Activated T-helper 1 cell treated with anti-CD3 and anti-CD28 coated beads, Interleukin-12 subunit alpha, Interleukin-12 subunit beta, Interleukin-2, Interleukin-4 antibody, amounts not matched to agents 30 ng/mL and 10 ng/mL and 1 ng/mL, durations not matched to agents 14 hours and 24 hours and 36 hours (primary cell): ENCODE results near the gene NACC1. TPM values are rescaled to one million over a fixed set of nuclear protein-coding genes. Genes with fewer than 3 reads are reported as not detected.

Experiments used
- DNase-seq: peaks from one replicate; pipeline ENCODE4 v3.0.0; 2021; ENCODE audit warnings: low spot score
- H3K27ac Mint-ChIP-seq: one replicate; pipeline ENCODE4 v1.8.0; 2021; ENCODE audit warnings: mild to moderate bottlenecking, mixed read lengths
- H3K27me3 Mint-ChIP-seq: one replicate; pipeline ENCODE4 v1.8.0; 2022; ENCODE audit warnings: mild to moderate bottlenecking, moderate library complexity, mixed read lengths; ENCODE audit not compliant: insufficient read depth
- H3K36me3 Mint-ChIP-seq: one replicate; pipeline ENCODE4 v1.8.0; 2021; ENCODE audit warnings: low read depth, mixed read lengths
- H3K4me1 Mint-ChIP-seq: one replicate; pipeline ENCODE4 v1.8.0; 2021; ENCODE audit warnings: low read depth, mixed read lengths
- H3K4me3 Mint-ChIP-seq: one replicate; pipeline ENCODE4 v1.8.0; 2021; ENCODE audit warnings: mild to moderate bottlenecking, moderate library complexity, mixed read lengths
- H3K9me3 Mint-ChIP-seq: one replicate; pipeline ENCODE4 v1.8.0; 2021; ENCODE audit warnings: mixed read lengths
- intact Hi-C: fragments of 100-400 bp; cut with micrococcal nuclease; formaldehyde crosslinking; loops from one replicate; pipeline ENCODE4 v1.15.1; 2024
- total RNA-seq: library from RNA; stranded (reverse); gene quantifications from 2 replicates; pipeline ENCODE4 v1.2.3, GENCODE V29; 2022

The NACC1 gene
- total RNA-seq, 1 donor from 2014 or later: 124 TPM

DNA sequence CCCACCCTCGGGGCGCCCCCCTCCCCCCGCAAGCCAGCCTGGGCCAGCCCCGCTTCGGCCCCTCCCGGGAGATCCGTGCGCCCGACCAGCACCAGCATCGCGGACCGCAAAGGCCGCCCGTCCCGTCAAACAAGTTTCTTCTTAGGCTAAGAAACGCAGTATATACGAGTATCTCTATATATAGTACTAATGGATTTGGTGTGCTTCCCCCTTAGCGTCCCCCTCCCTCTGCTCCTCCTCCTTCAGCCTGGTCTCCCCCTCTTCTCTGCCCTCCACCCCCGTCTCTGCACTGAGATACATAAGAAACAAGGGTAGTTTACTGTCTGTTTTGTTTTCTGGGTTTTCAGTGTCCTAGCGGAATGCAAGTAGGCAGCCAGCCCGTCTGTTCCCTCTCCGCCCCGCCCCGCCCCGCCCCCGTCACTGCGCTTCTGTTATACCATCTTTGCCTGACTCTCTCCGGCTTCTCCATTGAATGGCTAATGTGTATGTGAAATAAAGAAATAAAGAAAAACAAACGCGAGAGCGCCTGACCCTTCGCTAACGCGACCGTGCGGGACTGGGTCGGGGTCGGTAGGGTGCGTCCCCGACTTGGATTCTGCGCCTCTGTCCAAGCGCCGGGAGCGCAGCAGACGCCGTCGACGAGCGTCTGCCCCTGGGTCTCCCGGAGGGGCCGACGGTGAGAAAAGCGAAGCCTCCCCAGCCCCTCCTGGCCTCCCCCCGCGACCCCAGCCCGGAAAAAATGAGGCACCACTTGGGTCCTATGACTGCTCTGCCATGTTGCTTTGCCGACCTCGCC, 19.6 kb upstream of the NACC1 start:
- H3K36me3 Mint-ChIP-seq: peaks cover 6% of the 10 kb centered on the region
- DNase-seq: no peak
- H3K4me1 Mint-ChIP-seq: peaks cover 21% of the 10 kb centered on the region
- peaks cover 22% of the 10 kb centered on the region for H3K27me3 Mint-ChIP-seq
- peak overlapping the region; percentile 76 for H3K4me3 Mint-ChIP-seq
- peak overlapping the region; percentile 81 for H3K27ac Mint-ChIP-seq
- H3K9me3 Mint-ChIP-seq: no peaks in the 10 kb centered on the region
- intact Hi-C loops: loop anchor here (5.0 kb wide), 1 partner anchor 261 kb away; the partner anchor contains the start of gene MAST1

DNA sequence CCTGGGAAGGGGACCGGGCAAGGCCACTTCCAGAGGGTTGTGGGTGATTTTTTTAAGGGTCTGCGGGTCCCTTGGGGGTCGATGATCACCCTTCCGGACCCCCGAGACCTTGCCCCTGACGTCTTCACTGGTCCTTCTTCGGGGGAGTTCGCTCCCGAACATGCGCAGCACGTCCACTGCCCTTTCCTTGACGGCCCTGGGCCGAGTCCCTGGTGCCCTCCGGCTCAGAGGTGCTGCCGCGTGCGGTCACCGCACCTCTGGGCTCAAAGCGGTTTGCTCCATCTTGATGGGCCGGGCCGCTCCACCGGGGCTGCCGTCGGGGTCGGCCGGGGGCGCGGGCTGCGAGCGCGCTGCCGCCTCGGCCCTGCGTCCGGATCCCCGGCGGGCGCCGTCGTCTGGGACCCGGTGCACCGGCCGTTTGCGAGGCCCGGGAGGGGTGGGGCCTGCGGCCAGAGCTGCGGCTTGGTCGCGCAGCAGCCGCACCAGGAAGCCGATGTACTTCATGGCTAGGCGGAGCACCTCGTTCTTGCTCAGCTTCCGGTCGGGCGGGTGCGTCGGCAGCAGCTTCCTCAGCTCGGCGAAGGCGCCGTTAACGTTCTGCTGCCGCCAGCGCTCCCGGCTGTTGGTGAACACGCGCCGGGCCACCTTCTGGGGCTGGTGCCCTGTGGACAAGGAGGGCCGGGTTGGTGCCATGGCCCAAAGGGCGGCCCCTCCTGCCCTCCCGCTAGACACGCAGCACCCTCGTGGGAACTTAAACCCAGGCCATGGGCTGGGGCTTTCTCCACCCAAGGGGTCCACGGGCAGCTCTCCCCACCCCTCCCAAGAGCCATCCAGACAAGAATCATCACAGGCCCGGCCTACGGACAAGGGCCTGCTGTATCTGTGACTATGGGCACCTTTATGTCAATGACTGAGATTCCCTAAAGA, 18.7 kb upstream of the NACC1 start:
- peak overlapping the region; percentile 95 for H3K27ac Mint-ChIP-seq
- H3K36me3 Mint-ChIP-seq: peaks cover 6% of the 10 kb centered on the region
- H3K27me3 Mint-ChIP-seq: peaks cover 19% of the 10 kb centered on the region
- H3K9me3 Mint-ChIP-seq: no peaks in the 10 kb centered on the region
- intact Hi-C loops: loop anchor here (5.0 kb wide), 1 partner anchor 262 kb away; the partner anchor contains the start of gene MAST1
- peak overlapping the region; percentile 76 for H3K4me3 Mint-ChIP-seq
- DNase-seq: peak; percentile 76
- peaks cover 21% of the 10 kb centered on the region for H3K4me1 Mint-ChIP-seq

- peaks cover 29% of the 10 kb centered on the region for H3K4me1 Mint-ChIP-seq
- H3K9me3 Mint-ChIP-seq: no peaks in the 10 kb centered on the region
- H3K36me3 Mint-ChIP-seq: peaks cover 9% of the 10 kb centered on the region
- H3K27ac Mint-ChIP-seq: peak overlapping the region; percentile 95
- H3K4me3 Mint-ChIP-seq: peak overlapping the region; percentile 68
- peaks cover 16% of the 10 kb centered on the region for H3K27me3 Mint-ChIP-seq
- intact Hi-C loops: loop anchor here (1.0 kb wide), 2 partner anchors 16 to 32 kb away; partner anchors contain the start of gene TRMT1
- DNase-seq: peak; percentile 72
Observed at GRCh38 chr19:13100031-13100588, 18.0 kb upstream of the NACC1 start.

GRCh38 chr19:13100841-13101589, 17.0 kb upstream of the NACC1 start:
- H3K27me3 Mint-ChIP-seq: peaks cover 15% of the 10 kb centered on the region
- no peak overlapping the region for H3K27ac Mint-ChIP-seq
- DNase-seq: no peak
- peaks cover 9% of the 10 kb centered on the region for H3K36me3 Mint-ChIP-seq
- peak overlapping the region; percentile 66 for H3K4me3 Mint-ChIP-seq
- H3K4me1 Mint-ChIP-seq: peaks cover 25% of the 10 kb centered on the region
- H3K9me3 Mint-ChIP-seq: no peaks in the 10 kb centered on the region
- intact Hi-C loops: loop anchor here (1.0 kb wide), 2 partner anchors 15 to 31 kb away; partner anchors contain the start of gene TRMT1

DNA sequence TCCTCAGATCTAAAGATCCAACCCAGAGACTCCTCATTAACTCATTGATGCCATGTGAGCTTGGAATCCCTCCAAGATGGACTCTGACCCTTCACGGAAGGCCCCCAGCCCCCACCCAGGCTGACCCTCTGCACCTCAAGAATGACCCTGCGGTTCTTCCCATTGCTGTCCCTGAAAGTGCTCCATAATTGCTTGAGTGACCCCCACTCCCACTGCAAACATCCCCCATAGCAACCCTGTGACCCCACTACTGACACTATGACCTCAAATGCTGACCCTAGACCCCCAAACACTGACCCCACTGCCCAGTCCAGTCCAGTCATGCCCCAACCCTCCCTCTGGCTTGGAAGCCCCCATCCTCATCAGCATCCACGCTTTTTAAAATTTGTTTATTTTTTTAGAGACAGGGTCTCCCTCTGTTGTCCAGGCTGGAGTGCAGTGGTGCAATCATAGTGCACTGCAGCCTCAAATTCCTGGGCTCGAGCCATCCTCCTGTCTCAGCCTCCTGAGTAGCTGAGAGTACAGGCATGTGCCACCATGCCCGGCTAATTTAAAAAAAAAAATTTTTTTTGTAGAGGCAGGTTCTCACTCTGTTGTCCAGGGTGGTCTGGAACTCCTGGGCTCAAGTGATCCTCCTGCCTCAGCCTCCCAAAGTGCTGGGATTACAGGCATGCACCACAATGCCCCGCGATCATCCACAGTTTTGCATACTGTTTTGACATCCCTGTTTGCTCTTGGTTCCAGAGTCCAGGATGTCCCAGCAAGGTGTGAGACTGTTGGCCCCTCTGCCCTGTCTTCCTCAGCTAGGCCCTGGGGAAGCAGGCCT, 16.3 kb upstream of the NACC1 start:
- DNase-seq: no peak
- Mint-ChIP-seq H3K27ac (peak overlapping the region; percentile 63), H3K36me3 (peaks cover 8% of the 10 kb centered on the region), H3K27me3 (peaks cover 12% of the 10 kb centered on the region), H3K9me3 (no peaks in the 10 kb centered on the region), H3K4me1 (peaks cover 21% of the 10 kb centered on the region), H3K4me3 (peak overlapping the region; percentile 67)
- intact Hi-C loops: no loop called here

- Mint-ChIP-seq H3K36me3 (peaks cover 8% of the 10 kb centered on the region), H3K4me3 (peak overlapping the region; percentile 67), H3K27me3 (peaks cover 7% of the 10 kb centered on the region), H3K4me1 (peaks cover 17% of the 10 kb centered on the region), H3K9me3 (no peaks in the 10 kb centered on the region), H3K27ac (peak overlapping the region; percentile 63)
- intact Hi-C loops: no loop called here
- DNase-seq: no peak
Observed at GRCh38 chr19:13102416-13102665, 15.7 kb upstream of the NACC1 start.

- intact Hi-C loops: no loop called here
- peak within 1 kb of the TSS; percentile 67 for H3K4me3 Mint-ChIP-seq
- DNase-seq: no peak
- H3K36me3 Mint-ChIP-seq: peaks cover 12% of the 10 kb centered on the region
- peaks cover 17% of the 10 kb centered on the region for H3K4me1 Mint-ChIP-seq
- peaks cover 7% of the 10 kb centered on the region for H3K27me3 Mint-ChIP-seq
- H3K9me3 Mint-ChIP-seq: no peaks in the 10 kb centered on the region
- H3K27ac Mint-ChIP-seq: peak within 1 kb of the TSS; percentile 63
Observed at GRCh38 chr19:13102666-13103580, 15.1 kb upstream of the NACC1 start, which contains the start of gene LYL1. Gene LYL1, minus strand, starts transcription at chr19:13102858. Its CDS starts 1,687 bp downstream, at chr19:13101171.

DNA sequence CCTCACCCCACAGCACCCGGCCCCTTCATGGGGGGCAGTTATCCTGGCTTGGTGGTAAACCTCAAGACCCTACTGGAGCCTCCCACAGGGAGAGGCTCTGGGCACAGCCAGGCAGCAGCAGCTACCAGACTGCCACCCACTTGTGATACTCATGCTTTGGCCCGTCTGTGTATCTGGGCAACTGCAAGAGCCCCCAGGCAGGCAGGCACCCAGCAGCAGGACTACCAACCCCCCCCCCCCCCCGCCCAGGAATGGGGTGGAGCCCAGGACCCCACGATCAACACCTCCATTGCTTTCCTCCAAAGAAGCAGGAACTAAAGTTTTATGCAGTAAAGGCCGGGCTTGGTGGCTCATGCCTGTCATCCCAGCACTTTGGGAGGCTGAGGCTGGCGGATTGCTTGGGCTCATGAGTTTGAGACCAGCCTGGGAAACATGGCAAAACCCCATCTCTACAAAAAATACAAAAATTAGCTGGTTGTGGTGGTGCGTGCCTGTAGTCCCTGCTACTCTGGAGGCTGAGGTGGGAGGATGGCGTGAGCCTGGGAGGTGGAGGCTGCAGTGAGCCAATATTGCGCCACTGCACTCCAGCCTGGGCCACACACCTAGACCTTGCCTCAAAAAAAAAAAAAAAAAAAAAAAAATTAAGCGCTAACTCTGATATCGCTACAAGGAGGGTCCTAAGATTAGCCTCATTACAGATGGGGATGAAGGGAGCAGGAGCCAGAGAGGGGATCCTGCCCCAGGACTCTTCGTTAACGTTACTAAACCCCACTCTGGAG, 14.3 kb upstream of the NACC1 start:
- intact Hi-C loops: loop anchor here (1.0 kb wide), 1 partner anchor 13 kb away; the partner anchor contains the start of gene TRMT1
- peak overlapping the region; percentile 93 for H3K4me3 Mint-ChIP-seq
- H3K27ac Mint-ChIP-seq: no peak overlapping the region

GRCh38 chr19:13104360-13104847, 13.7 kb upstream of the NACC1 start:
- Mint-ChIP-seq H3K27me3 (no peaks in the 10 kb centered on the region), H3K36me3 (peaks cover 12% of the 10 kb centered on the region), H3K4me1 (peaks cover 17% of the 10 kb centered on the region), H3K4me3 (peak overlapping the region; percentile 93), H3K9me3 (no peaks in the 10 kb centered on the region), H3K27ac (peak overlapping the region; percentile 91)
- intact Hi-C loops: loop anchor here (1.0 kb wide), 1 partner anchor 12 kb away; the partner anchor contains the start of gene TRMT1
- peak; percentile 62 for DNase-seq

More for the DNA sequence above, 14.3 kb upstream of the NACC1 start:
- Mint-ChIP-seq H3K4me1 (peaks cover 17% of the 10 kb centered on the region), H3K27me3 (peaks cover 2% of the 10 kb centered on the region), H3K9me3 (no peaks in the 10 kb centered on the region), H3K36me3 (peaks cover 12% of the 10 kb centered on the region)
- no peak for DNase-seq
